IMR-90 (cell line): Measurements from ENCODE around the gene AGPAT3. TPM values are rescaled to one million over a fixed set of nuclear protein-coding genes. Genes with fewer than 3 reads are reported as not detected.
A peak's percentile ranks its signal among the peaks of the same experiment; 100 is the strongest.

Source experiments
- ATAC-seq: fragments of 200-7000 bp; cut with Tn5 transposase; 2 replicates; pipeline ENCODE4 v1.9.1; 2020; ENCODE audit warnings: low read depth, mild to moderate bottlenecking, moderate library complexity
- BruUV-seq: library from RNA; stranded (reverse); fragments of 400-500 nt; replicated peaks from 2 replicates; lab custom pipeline; 2021; lab: Mats Ljungman, UMichigan
- CTCF ChIA-PET: fragments of 300-600 bp; formaldehyde crosslinking; extraction: SDS; loops from one replicate; lab custom pipeline; 2021; ENCODE audit warnings: antibody characterized with exemption; lab: Yijun Ruan, JAX
- POLR2A ChIA-PET: fragments of 300-600 bp; sonication (Branson Sonifier 250); formaldehyde crosslinking; loops from one replicate; lab custom pipeline; 2022; ENCODE audit warnings: antibody characterized with exemption; ENCODE audit not compliant: unreplicated experiment; lab: Charles Lee
- DNase-seq: peaks from one replicate; pipeline ENCODE4 v3.0.0; 2013
- H2AFZ ChIP-seq: replicated peaks from 2 replicates; pipeline ENCODE3; 2013; ENCODE audit warnings: low read length, mild to moderate bottlenecking; ENCODE audit not compliant: poor library complexity
- H2AK5ac ChIP-seq: 2 replicates; pipeline ENCODE4 v1.6.1; 2013; ENCODE audit warnings: low read depth, low read length, inconsistent platforms
- H2AK9ac ChIP-seq: replicated peaks from 2 replicates; pipeline ENCODE3; 2013; ENCODE audit warnings: mild to moderate bottlenecking, low read depth, low read length, moderate library complexity; ENCODE audit not compliant: poor library complexity
- H2BK120ac ChIP-seq: 2 replicates; pipeline ENCODE4 v1.6.1; 2013; ENCODE audit warnings: low read depth, low read length, inconsistent platforms
- H2BK15ac ChIP-seq: 3 replicates; pipeline ENCODE4 v1.6.1; 2013; ENCODE audit warnings: low read depth, low read length, inconsistent platforms
- H2BK20ac ChIP-seq: 2 replicates; pipeline ENCODE4 v1.6.1; 2013; ENCODE audit warnings: low read depth, mild to moderate bottlenecking, inconsistent platforms, low read length, moderate library complexity
- H2BK5ac ChIP-seq: 2 replicates; pipeline ENCODE4 v1.6.1; 2013; ENCODE audit warnings: mild to moderate bottlenecking, low read depth, low read length, inconsistent platforms; ENCODE audit not compliant: poor library complexity, severe bottlenecking
- H3K14ac ChIP-seq: replicated peaks from 2 replicates; pipeline ENCODE4 v1.6.1; 2013; ENCODE audit warnings: low read depth, low read length, inconsistent platforms
- H3K18ac ChIP-seq: 2 replicates; pipeline ENCODE4 v1.6.1; 2013; ENCODE audit warnings: low read depth, low read length, control low read depth
- H3K23ac ChIP-seq: 2 replicates; pipeline ENCODE4 v1.6.1; 2013; ENCODE audit warnings: low read depth, low read length, inconsistent platforms
- H3K27ac ChIP-seq: 2 replicates; pipeline ENCODE4 v1.5.1; 2013; ENCODE audit warnings: mild to moderate bottlenecking, control low read depth, low read length; ENCODE audit not compliant: insufficient read depth
- H3K27me3 ChIP-seq: 2 replicates; pipeline ENCODE4 v1.6.1; 2013; ENCODE audit warnings: low read length; ENCODE audit not compliant: control insufficient read depth, insufficient read depth
- H3K36me3 ChIP-seq: 2 replicates; pipeline ENCODE4 v1.6.1; 2013; ENCODE audit warnings: low read length, mixed read lengths; ENCODE audit not compliant: control insufficient read depth, insufficient read depth
- H3K4ac ChIP-seq: 2 replicates; pipeline ENCODE4 v1.6.1; 2013; ENCODE audit warnings: low read depth, low read length, inconsistent platforms
- H3K4me1 ChIP-seq: 2 replicates; pipeline ENCODE4 v1.6.1; 2013; ENCODE audit warnings: low read length, mixed read lengths; ENCODE audit not compliant: control insufficient read depth, insufficient read depth
- H3K4me2 ChIP-seq: 2 replicates; pipeline ENCODE4 v1.6.1; 2013; ENCODE audit warnings: low read depth, mild to moderate bottlenecking, control low read depth, low read length, moderate library complexity
- H3K4me3 ChIP-seq: 2 replicates; pipeline ENCODE4 v1.5.1; 2013; ENCODE audit warnings: low read depth, mild to moderate bottlenecking, control low read depth, low read length, moderate library complexity; ENCODE audit not compliant: insufficient read depth
- H3K56ac ChIP-seq: 2 replicates; pipeline ENCODE4 v1.6.1; 2013; ENCODE audit warnings: low read length, inconsistent platforms; ENCODE audit not compliant: insufficient read depth; ENCODE audit errors: extremely low read depth
- H3K79me1 ChIP-seq, 2 experiments: 2 replicates each; pipeline ENCODE4 v1.6.1; 2013; ENCODE audit warnings: low read length in 2 of 2, inconsistent platforms in 1 of 2, low read depth in 1 of 2
- H3K9ac ChIP-seq: 2 replicates; pipeline ENCODE4 v1.6.1; 2013; ENCODE audit warnings: low read depth, low read length, control low read depth
- H3K9me1 ChIP-seq: 2 replicates; pipeline ENCODE4 v1.6.1; 2013; ENCODE audit warnings: low read length, inconsistent platforms; ENCODE audit not compliant: insufficient read depth
- H3K9me3 ChIP-seq: 2 replicates; pipeline ENCODE4 v1.6.1; 2013; ENCODE audit warnings: low read length; ENCODE audit not compliant: control insufficient read depth, insufficient read depth
- H4K20me1 ChIP-seq: 2 replicates; pipeline ENCODE4 v1.6.1; 2013; ENCODE audit warnings: low read length, inconsistent platforms; ENCODE audit not compliant: insufficient read depth
- H4K5ac ChIP-seq: 2 replicates; pipeline ENCODE4 v1.6.1; 2013; ENCODE audit warnings: mild to moderate bottlenecking, low read depth, low read length, control low read depth
- H4K8ac ChIP-seq, 2 experiments: 2 replicates each; pipeline ENCODE4 v1.6.1; 2013; ENCODE audit warnings: low read depth in 2 of 2, low read length in 2 of 2, control low read depth in 1 of 2, inconsistent platforms in 1 of 2
- H4K91ac ChIP-seq: 2 replicates; pipeline ENCODE4 v1.6.1; 2013; ENCODE audit warnings: low read depth, low read length, inconsistent platforms; ENCODE audit not compliant: insufficient read depth
- BHLHE40 ChIP-seq: fragments of 150-350 bp; IDR thresholded peaks from 2 replicates; pipeline ENCODE4 v1.6.1; 2016; ENCODE audit warnings: mild to moderate bottlenecking, low read depth, low read length
- CEBPB ChIP-seq: IDR thresholded peaks from 2 replicates; pipeline ENCODE4 v1.6.1; 2012; ENCODE audit warnings: low read depth, low read length, improper control_type of control experiment
- CHD1 ChIP-seq: IDR thresholded peaks from 2 replicates; pipeline ENCODE4 v1.6.1; 2012; ENCODE audit warnings: low read depth, low read length, improper control_type of control experiment
- FOS ChIP-seq: fragments of 150-350 bp; IDR thresholded peaks from 2 replicates; pipeline ENCODE4 v1.6.1; 2016; ENCODE audit warnings: low read depth, low read length
- MAFK ChIP-seq: IDR thresholded peaks from 2 replicates; pipeline ENCODE4 v1.6.1; 2012; ENCODE audit warnings: low read depth, low read length, improper control_type of control experiment
- MAZ ChIP-seq: IDR thresholded peaks from 2 replicates; pipeline ENCODE4 v1.6.1; 2012; ENCODE audit warnings: low read depth, mild to moderate bottlenecking, low read length, improper control_type of control experiment, moderate library complexity, borderline replicate concordance
- MXI1 ChIP-seq: IDR thresholded peaks from 2 replicates; pipeline ENCODE4 v1.6.1; 2012; ENCODE audit warnings: low read depth, mild to moderate bottlenecking, low read length, moderate library complexity, borderline replicate concordance
- NFE2L2 ChIP-seq: fragments of 150-350 bp; IDR thresholded peaks from 2 replicates; pipeline ENCODE4 v1.6.1; 2016; ENCODE audit warnings: low read depth, mild to moderate bottlenecking, low read length
- POLR2A ChIP-seq: IDR thresholded peaks from 2 replicates; pipeline ENCODE4 v1.6.1; 2012; ENCODE audit warnings: mild to moderate bottlenecking, low read depth, low read length
- RAD21 ChIP-seq: IDR thresholded peaks from 2 replicates; pipeline ENCODE4 v1.6.1; 2012; ENCODE audit warnings: low read length, improper control_type of control experiment
- RCOR1 ChIP-seq: IDR thresholded peaks from 2 replicates; pipeline ENCODE4 v1.6.1; 2012; ENCODE audit warnings: mild to moderate bottlenecking, low read length, improper control_type of control experiment; ENCODE audit not compliant: insufficient replicate concordance
- RFX5 ChIP-seq: IDR thresholded peaks from 2 replicates; pipeline ENCODE4 v1.8.0; 2012; ENCODE audit warnings: low read depth, mild to moderate bottlenecking, low read length, moderate library complexity
- SMC3 ChIP-seq: fragments of 150-350 bp; IDR thresholded peaks from 2 replicates; pipeline ENCODE4 v1.6.1; 2016; ENCODE audit warnings: low read depth, mild to moderate bottlenecking, antibody characterized with exemption, low read length, moderate library complexity
- WGBS, 2 experiments: methylation state at CpG; one replicate each; pipeline versions ENCODE4 v1.1.5 to v1.1.7; 2013; ENCODE audit warnings: missing lambda C conversion rate in 2 of 2; ENCODE audit not compliant: insufficient read length in 1 of 2; ENCODE audit errors: extremely low coverage in 2 of 2; 5-methylcytosine and 5-hydroxymethylcytosine counted together
- dilution Hi-C: fragments of 300-500 bp; cut with HindIII; formaldehyde crosslinking; loops from one replicate; pipeline ENCODE4 v1.14.3; 2018; ENCODE audit warnings: low sequenced_read_pairs; ENCODE audit not compliant: unreplicated experiment
- in situ Hi-C: fragments of 300-500 bp; cut with MboI; formaldehyde crosslinking; loops from 3 replicates; pipeline ENCODE4 v1.14.3; 2019; ENCODE audit warnings: low sequenced_read_pairs, inconsistent platforms, mixed read lengths
- intact Hi-C: fragments of 100-400 bp; cut with micrococcal nuclease; formaldehyde crosslinking; loops from 2 replicates; pipeline ENCODE4 v1.10.0; 2022
- polyA plus RNA-seq, 3 experiments: library from polyadenylated mRNA; depleted of rRNA; stranded (reverse); fragments of >200 nt; gene quantifications; 2 replicates each; pipeline ENCODE4 v1.2.3, GENCODE V29; 2012; ENCODE audit warnings: low replicate concordance in 1 of 3
- total RNA-seq: library from RNA; depleted of rRNA; stranded (reverse); fragments of >200 nt; gene quantifications from 2 replicates; pipeline ENCODE4 v1.2.3, GENCODE V29; 2012
- TF ChIP-seq, protein P1 (sequence below): fragments of 150-350 bp; IDR thresholded peaks from 2 replicates; pipeline ENCODE4 v1.6.1; 2017; ENCODE audit warnings: mild to moderate bottlenecking, antibody characterized with exemption, low read length, low read depth
- TF ChIP-seq, protein P2 (sequence below): conservative IDR thresholded peaks from 2 replicates; pipeline ENCODE4 v1.5.1; 2012; ENCODE audit warnings: mild to moderate bottlenecking, low read depth, low read length, improper control_type of control experiment
- TF ChIP-seq, protein P3 (sequence below): fragments of 150-350 bp; IDR thresholded peaks from 2 replicates; pipeline ENCODE4 v1.6.1; 2016; ENCODE audit warnings: low read depth, mild to moderate bottlenecking, low read length, moderate library complexity, borderline replicate concordance

The AGPAT3 gene
- total and polyA plus RNA-seq, 2 of the 4 experiments (the other 2 are of a cell fraction): 27.1 to 38.7 TPM

GRCh38 chr21:43902441-43902840 is 37.4 kb downstream of the AGPAT3 start:
- ATAC-seq (peak; percentile 55), DNase-seq (peak; percentile 27)
- peaks cover 61% of the 10 kb centered on the region for H4K20me1 ChIP-seq
- H3K4me2 ChIP-seq: no peak overlapping the region
- ChIA-PET POLR2A (no interaction called here), CTCF (no interaction called here)
- H3K18ac ChIP-seq: no peak overlapping the region
- intact Hi-C loops (no loop called here), dilution Hi-C loops (no loop called here), in situ Hi-C loops (no loop called here)
- H4K5ac ChIP-seq: no peak overlapping the region
- no peak overlapping the region for H4K91ac ChIP-seq
- H3K56ac ChIP-seq: no peak overlapping the region
- peaks cover 18% of the 10 kb centered on the region for H3K36me3 ChIP-seq
- no peak for TF ChIP-seq POLR2A
- TF ChIP-seq CHD1: no peak
- TF ChIP-seq CEBPB: no peak
- no peak for TF ChIP-seq FOS
- no peak for TF ChIP-seq RAD21
- TF ChIP-seq, protein P1, sequence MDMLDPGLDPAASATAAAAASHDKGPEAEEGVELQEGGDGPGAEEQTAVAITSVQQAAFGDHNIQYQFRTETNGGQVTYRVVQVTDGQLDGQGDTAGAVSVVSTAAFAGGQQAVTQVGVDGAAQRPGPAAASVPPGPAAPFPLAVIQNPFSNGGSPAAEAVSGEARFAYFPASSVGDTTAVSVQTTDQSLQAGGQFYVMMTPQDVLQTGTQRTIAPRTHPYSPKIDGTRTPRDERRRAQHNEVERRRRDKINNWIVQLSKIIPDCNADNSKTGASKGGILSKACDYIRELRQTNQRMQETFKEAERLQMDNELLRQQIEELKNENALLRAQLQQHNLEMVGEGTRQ: no peak
- TF ChIP-seq MAFK: no peak
- no peak for TF ChIP-seq RCOR1
- no peak for TF ChIP-seq RFX5
- TF ChIP-seq MXI1: no peak
- TF ChIP-seq MAZ: no peak
- TF ChIP-seq, protein P2, sequence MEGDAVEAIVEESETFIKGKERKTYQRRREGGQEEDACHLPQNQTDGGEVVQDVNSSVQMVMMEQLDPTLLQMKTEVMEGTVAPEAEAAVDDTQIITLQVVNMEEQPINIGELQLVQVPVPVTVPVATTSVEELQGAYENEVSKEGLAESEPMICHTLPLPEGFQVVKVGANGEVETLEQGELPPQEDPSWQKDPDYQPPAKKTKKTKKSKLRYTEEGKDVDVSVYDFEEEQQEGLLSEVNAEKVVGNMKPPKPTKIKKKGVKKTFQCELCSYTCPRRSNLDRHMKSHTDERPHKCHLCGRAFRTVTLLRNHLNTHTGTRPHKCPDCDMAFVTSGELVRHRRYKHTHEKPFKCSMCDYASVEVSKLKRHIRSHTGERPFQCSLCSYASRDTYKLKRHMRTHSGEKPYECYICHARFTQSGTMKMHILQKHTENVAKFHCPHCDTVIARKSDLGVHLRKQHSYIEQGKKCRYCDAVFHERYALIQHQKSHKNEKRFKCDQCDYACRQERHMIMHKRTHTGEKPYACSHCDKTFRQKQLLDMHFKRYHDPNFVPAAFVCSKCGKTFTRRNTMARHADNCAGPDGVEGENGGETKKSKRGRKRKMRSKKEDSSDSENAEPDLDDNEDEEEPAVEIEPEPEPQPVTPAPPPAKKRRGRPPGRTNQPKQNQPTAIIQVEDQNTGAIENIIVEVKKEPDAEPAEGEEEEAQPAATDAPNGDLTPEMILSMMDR: no peak
- TF ChIP-seq SMC3: no peak
- TF ChIP-seq, protein P3, sequence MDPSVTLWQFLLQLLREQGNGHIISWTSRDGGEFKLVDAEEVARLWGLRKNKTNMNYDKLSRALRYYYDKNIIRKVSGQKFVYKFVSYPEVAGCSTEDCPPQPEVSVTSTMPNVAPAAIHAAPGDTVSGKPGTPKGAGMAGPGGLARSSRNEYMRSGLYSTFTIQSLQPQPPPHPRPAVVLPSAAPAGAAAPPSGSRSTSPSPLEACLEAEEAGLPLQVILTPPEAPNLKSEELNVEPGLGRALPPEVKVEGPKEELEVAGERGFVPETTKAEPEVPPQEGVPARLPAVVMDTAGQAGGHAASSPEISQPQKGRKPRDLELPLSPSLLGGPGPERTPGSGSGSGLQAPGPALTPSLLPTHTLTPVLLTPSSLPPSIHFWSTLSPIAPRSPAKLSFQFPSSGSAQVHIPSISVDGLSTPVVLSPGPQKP: no peak
- no peak for TF ChIP-seq BHLHE40
- TF ChIP-seq NFE2L2: no peak
- peaks cover 2% of the 10 kb centered on the region; the same call in 1 of the 2 replicates for H3K4me1 ChIP-seq
- no peak overlapping the region for H2AK5ac ChIP-seq
- H3K9me1 ChIP-seq: peaks cover 18% of the 10 kb centered on the region
- H3K14ac ChIP-seq: no peak overlapping the region
- WGBS, 2 experiments: no CpG with 5 or more reads among the region's 6 CpGs
- no peaks in the 10 kb centered on the region for H3K9me3 ChIP-seq
- H3K27ac ChIP-seq: no peak overlapping the region
- no peak overlapping the region for H2BK20ac ChIP-seq
- H3K79me1 ChIP-seq: peaks cover 33 to 60% of the 10 kb centered on the region in 2 experiments
- H3K4ac ChIP-seq: no peak overlapping the region
- H3K4me3 ChIP-seq: no peak overlapping the region
- no peak overlapping the region for H3K23ac ChIP-seq
- no peaks in the 10 kb centered on the region for H3K27me3 ChIP-seq
- no peak overlapping the region for H2BK120ac ChIP-seq
- H2AK9ac ChIP-seq: no peak overlapping the region
- no peak overlapping the region for H2BK15ac ChIP-seq
- H3K9ac ChIP-seq: no peak overlapping the region
- H4K8ac ChIP-seq: no peak overlapping the region
- H2BK5ac ChIP-seq: no peak overlapping the region
- no TSS peak for BruUV-seq
- H2AFZ ChIP-seq: no peak overlapping the region
